Activated T-cell treated with anti-CD3 and anti-CD28 coated beads, Interleukin-2, amount 50 U/mL, for 72 hours (primary cell): ENCODE data around the gene ARHGEF1. TPM values are rescaled to one million over a fixed set of nuclear protein-coding genes. Genes with fewer than 3 reads are reported as not detected.

Experiments used
- ATAC-seq, 2 donors: fragments of 150-1000 bp; cut with Tn5 transposase; replicated peaks in 1 of 2; 2 replicates each; pipeline ENCODE4 v1.10.0; 2021; ENCODE audit warnings: moderate library complexity in 2 of 2, mild to moderate bottlenecking in 1 of 2
- DNase-seq, 2 donors: peaks; one replicate each; pipeline ENCODE4 v3.0.0; 2021 to 2022; ENCODE audit warnings: mixed read lengths in 1 of 2
- H3K27ac Mint-ChIP-seq: one replicate; pipeline ENCODE4 v1.8.0; 2022; ENCODE audit warnings: mild to moderate bottlenecking, moderate library complexity, mixed read lengths
- H3K27me3 Mint-ChIP-seq: one replicate; pipeline ENCODE4 v1.8.0; 2022; ENCODE audit warnings: low read depth, mixed read lengths
- H3K36me3 Mint-ChIP-seq, 2 donors: one replicate each; pipeline ENCODE4 v1.8.0; 2022; ENCODE audit warnings: mixed read lengths in 2 of 2, mild to moderate bottlenecking in 1 of 2; ENCODE audit not compliant: insufficient read depth in 2 of 2
- H3K4me1 Mint-ChIP-seq: one replicate; pipeline ENCODE4 v1.8.0; 2022; ENCODE audit warnings: low read depth, mixed read lengths
- H3K4me3 Mint-ChIP-seq, 2 donors: one replicate each; pipeline ENCODE4 v1.8.0; 2022; ENCODE audit warnings: mild to moderate bottlenecking in 2 of 2, mixed read lengths in 2 of 2, moderate library complexity in 2 of 2
- H3K9me3 Mint-ChIP-seq, 2 donors: one replicate each; pipeline ENCODE4 v1.8.0; 2022; ENCODE audit warnings: mixed read lengths in 2 of 2
- total RNA-seq, 2 donors: library from RNA; stranded (reverse); gene quantifications; one replicate each; pipeline ENCODE4 v1.2.3, GENCODE V29; 2022

ARHGEF1 gene
- total RNA-seq, 2 donors from 2014 or later: 371 to 446 TPM

DNA sequence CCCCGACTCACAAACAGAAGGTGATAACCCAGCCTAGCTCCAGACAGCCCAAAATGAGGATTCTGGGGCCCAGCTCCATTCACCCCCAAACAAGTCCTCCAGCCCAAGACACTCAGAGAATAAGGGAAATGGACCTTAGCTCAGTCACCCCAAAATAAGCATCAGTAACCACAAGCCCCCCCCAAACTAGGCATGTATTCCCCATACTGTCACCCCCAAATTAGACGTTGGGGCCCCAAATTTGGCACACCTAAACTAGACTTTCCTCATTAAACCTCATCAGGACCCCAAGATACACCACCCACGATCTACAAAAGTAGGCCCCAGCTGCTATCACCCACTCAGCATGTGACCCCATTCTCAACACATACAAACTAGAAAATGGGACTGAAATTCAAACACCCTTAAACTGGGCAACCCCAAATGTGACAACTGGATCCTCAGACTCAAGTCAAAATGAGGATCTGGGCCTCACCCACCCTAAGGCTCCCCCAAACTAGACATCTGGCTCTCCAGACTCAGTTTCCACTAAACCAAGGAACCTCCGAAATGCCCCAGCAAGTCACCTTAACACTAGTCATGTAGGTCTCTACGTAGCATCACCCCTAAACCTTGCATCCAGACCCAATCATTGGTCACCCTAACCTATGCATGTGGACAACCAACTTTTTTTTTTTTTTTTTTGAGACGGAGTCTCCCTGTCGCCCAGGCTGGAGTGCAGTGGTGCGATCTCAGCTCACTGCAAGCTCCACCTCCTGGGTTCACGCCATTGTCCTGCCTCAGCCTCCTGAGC is 58.6 kb downstream of the ARHGEF1 start:
- DNase-seq (no peak), ATAC-seq (no peak)
- Mint-ChIP-seq H3K9me3 (no peaks in the 10 kb centered on the region), H3K4me1 (peaks cover 56% of the 10 kb centered on the region), H3K36me3 (no peaks in the 10 kb centered on the region), H3K27me3 (peaks cover 8% of the 10 kb centered on the region), H3K27ac (peak overlapping the region; percentile 47), H3K4me3 (peak overlapping the region; percentile 66 to 79)

DNA sequence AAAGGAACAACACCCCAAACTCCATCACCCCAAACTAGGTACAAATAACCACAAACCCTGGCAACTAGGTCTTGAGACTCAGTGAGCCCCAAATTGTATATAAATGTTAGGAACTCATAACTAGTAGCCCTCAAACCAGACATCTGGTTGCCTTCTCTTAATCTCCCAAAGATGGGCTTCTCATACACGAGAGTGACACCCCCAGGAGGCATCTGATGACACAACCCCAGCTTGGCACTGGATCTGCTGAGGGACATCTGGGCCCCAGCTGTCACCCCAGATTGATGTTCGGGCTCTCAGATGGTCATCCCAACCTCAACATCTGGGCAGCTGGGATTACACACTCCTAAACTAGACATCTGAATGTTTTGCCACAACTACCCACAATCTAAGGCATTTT is 61.4 kb downstream of the ARHGEF1 start:
- Mint-ChIP-seq H3K27me3 (peaks cover 8% of the 10 kb centered on the region), H3K27ac (peak overlapping the region; percentile 20), H3K4me3 (peak overlapping the region; percentile 74 to 81), H3K4me1 (peaks cover 72% of the 10 kb centered on the region), H3K36me3 (no peaks in the 10 kb centered on the region), H3K9me3 (no peaks in the 10 kb centered on the region)
- DNase-seq (no peak), ATAC-seq (no peak)

GRCh38 chr19:41945135-41945766 is 62.3 kb downstream of the ARHGEF1 start:
- peak overlapping the region; percentile 89 for H3K27ac Mint-ChIP-seq

DNA sequence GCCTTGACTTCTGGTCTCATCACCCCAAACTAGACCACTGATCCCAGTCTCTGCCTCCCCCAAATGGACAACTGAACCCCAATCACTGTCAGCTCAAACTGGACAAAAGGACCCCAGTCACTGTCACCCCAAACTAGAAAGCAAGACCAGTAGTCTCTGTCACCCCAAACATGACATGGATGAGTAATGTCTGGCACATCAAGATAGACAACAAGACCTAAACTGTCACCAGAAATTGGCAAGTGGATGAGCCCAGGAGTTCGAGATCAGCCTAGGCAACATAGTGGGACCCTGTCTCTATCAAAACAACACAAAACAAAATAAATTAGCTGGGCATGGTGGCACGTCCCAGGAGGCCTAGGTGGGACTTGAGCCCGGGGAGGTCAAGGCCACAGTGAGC is 64.1 kb downstream of the ARHGEF1 start:
- H3K27me3 Mint-ChIP-seq: no peaks in the 10 kb centered on the region
- DNase-seq (no peak), ATAC-seq (no peak)
- H3K4me3 Mint-ChIP-seq: peak overlapping the region; percentile 27 to 51
- no peaks in the 10 kb centered on the region for H3K36me3 Mint-ChIP-seq
- H3K4me1 Mint-ChIP-seq: peaks cover 82% of the 10 kb centered on the region
- H3K27ac Mint-ChIP-seq: peak overlapping the region; percentile 62
- H3K9me3 Mint-ChIP-seq: no peaks in the 10 kb centered on the region

More at GRCh38 chr19:41945135-41945766, 62.3 kb downstream of the ARHGEF1 start:
- ATAC-seq (peak; percentile 90 to 95), DNase-seq (peak; percentile 90 to 94)
- Mint-ChIP-seq H3K27me3 (peaks cover 8% of the 10 kb centered on the region), H3K9me3 (no peaks in the 10 kb centered on the region), H3K4me3 (peak overlapping the region; percentile 74 to 81), H3K4me1 (peaks cover 77% of the 10 kb centered on the region), H3K36me3 (no peaks in the 10 kb centered on the region)

DNA sequence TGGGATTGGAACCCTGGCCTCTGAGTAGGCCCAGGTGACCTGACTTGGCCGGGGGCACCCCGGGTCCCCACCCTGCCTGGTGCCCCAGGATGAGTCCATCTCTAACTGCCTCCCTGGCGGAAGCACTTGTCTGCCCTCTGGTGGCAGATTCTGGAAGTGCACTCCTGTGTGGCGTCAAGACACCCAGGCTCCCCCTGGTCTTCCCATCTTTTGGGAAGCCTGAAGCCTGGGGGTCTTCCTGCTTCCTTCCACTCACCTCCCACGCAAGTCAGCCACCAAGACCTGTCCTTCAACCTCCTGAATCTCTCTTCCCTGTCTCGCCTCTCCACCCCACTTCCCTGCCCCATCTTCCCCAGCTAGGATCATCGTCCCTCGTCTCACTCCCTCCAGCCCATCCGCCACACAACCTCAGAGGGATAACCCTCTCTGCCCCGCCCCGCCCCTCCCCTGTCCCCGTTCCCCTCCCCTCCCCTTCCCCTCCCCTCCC is 68.7 kb downstream of the ARHGEF1 start:
- ATAC-seq (peak; percentile 84 to 87), DNase-seq (peak; percentile 88 to 91)
- Mint-ChIP-seq H3K36me3 (no peaks in the 10 kb centered on the region), H3K27ac (peak overlapping the region; percentile 86), H3K4me1 (peaks cover 43% of the 10 kb centered on the region), H3K4me3 (peak overlapping the region; percentile 73 to 82), H3K9me3 (no peaks in the 10 kb centered on the region), H3K27me3 (no peaks in the 10 kb centered on the region)

DNA sequence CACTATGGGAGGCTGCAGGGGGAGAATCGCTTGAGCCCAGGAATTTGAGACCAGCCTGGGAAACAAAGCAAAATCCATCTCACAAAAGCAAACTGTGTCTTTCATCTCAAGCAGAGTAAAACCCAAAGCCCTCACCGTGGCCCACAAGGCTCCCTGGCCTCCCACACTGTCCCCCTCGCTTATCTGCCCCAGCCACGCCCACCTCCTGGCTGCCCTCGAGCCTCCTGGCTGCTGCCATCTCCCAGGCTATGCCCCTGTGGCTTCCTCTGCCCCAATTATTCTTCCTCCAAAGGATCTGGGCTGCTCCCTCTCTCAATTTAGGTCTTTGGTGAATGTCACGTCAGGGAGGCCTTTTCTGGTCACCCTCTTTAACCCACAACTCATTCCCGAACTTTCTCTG is 72.5 kb downstream of the ARHGEF1 start:
- no peak overlapping the region for H3K4me3 Mint-ChIP-seq
- H3K27ac Mint-ChIP-seq: no peak overlapping the region
- H3K27me3 Mint-ChIP-seq: no peaks in the 10 kb centered on the region
- ATAC-seq: no peak
- no peak for DNase-seq
- no peaks in the 10 kb centered on the region for H3K9me3 Mint-ChIP-seq
- H3K36me3 Mint-ChIP-seq: no peaks in the 10 kb centered on the region
- peaks cover 32% of the 10 kb centered on the region for H3K4me1 Mint-ChIP-seq

- DNase-seq: no peak
These were observed 73.6 kb downstream of the ARHGEF1 start for GRCh38 chr19:41956621-41957020.

More at GRCh38 chr19:41956621-41957020, 73.6 kb downstream of the ARHGEF1 start:
- Mint-ChIP-seq H3K36me3 (no peaks in the 10 kb centered on the region), H3K27ac (no peak overlapping the region), H3K27me3 (no peaks in the 10 kb centered on the region), H3K9me3 (no peaks in the 10 kb centered on the region), H3K4me1 (peaks cover 24% of the 10 kb centered on the region), H3K4me3 (no peak overlapping the region)
- no peak for ATAC-seq

Other genes starting within 250 kb of the ARHGEF1 start
- gene CEACAM7, start 194.9 kb upstream of the ARHGEF1 start, total RNA-seq: not detected
- not detected for gene CEACAM5, start 174.6 kb upstream of the ARHGEF1 start, total RNA-seq
- not detected for gene CEACAM6, start 127.7 kb upstream of the ARHGEF1 start, total RNA-seq
- not detected for gene CEACAM3, start 86.6 kb upstream of the ARHGEF1 start, total RNA-seq
- not detected for gene LYPD4, start 38.5 kb upstream of the ARHGEF1 start, total RNA-seq
- not detected for gene DMRTC2, start 38.1 kb upstream of the ARHGEF1 start, total RNA-seq
- 1,000 to 10,000 TPM; 4,101 to 4,133 TPM for gene RPS19, start 22.9 kb upstream of the ARHGEF1 start, total RNA-seq
- 10 to 100 TPM; 12.3 to 27.5 TPM for gene CD79A, start 5.9 kb upstream of the ARHGEF1 start, total RNA-seq
- gene ERFL, start 45.3 kb downstream of the ARHGEF1 start, total RNA-seq: 1 to 10 TPM; 3.3 to 4.1 TPM
- 10 to 100 TPM; 64.5 to 81.0 TPM for gene RABAC1, start 76.1 kb downstream of the ARHGEF1 start, total RNA-seq
- gene ATP1A3, start 111.0 kb downstream of the ARHGEF1 start, total RNA-seq: 1 to 10 TPM; 4.3 to 6.2 TPM
- gene GRIK5, start 187.0 kb downstream of the ARHGEF1 start, total RNA-seq: 1 to 10 TPM; 1.1 to 3.8 TPM
- 10 to 100 TPM; 11.5 to 12.2 TPM for gene ZNF574, start 193.0 kb downstream of the ARHGEF1 start, total RNA-seq
- gene POU2F2, start 249.3 kb downstream of the ARHGEF1 start, total RNA-seq: 10 to 100 TPM; 45.0 to 56.0 TPM